Amygdala (tissue), 56 donors: Measurements from ENCODE around the gene ALG3.

Source experiments
- DNase-seq, 56 donors: peaks; one replicate each; lab custom pipeline; 2025; lab: John Stamatoyannopoulos, UW

The ALG3 gene

DNA sequence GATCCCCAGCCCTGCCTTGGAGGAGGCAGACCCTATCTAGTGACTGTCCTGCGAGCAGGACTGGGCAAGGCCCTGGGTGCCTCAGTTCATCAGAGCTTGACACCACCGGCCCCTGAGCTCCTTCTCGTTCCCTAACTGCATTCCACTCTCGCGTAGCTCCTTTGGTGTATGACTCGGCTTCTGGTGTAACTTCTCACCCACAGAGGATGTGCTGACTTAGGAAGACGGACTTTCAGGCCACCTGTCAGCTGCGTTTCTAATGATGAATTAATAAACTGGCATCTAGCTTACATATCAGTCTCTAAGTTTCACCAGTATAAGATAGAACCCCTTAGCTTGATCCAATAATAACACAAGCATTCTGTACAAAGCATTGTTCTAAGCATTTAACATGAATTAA, 45.2 kb downstream of the ALG3 start:
- no peak for DNase-seq

DNA sequence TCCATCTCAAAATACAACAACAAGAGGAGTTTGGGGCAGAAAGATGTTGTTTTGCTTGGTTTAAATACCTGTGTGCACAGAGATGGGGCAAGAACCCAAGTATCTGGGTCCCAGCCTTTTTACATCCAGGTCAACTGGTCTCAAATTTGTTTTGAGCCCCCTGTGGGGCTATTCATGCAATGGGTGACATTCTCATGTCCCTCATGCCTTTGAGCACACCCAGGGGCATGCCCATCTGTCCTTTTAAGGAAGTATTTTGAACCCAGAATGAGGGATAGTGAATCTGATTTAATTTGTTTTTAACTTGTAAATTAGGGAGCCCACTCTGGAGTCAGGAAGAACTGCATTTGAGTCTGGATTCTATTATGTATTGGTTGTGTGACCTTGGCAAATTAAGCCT, 47.9 kb downstream of the ALG3 start:
- DNase-seq = no peak

DNA sequence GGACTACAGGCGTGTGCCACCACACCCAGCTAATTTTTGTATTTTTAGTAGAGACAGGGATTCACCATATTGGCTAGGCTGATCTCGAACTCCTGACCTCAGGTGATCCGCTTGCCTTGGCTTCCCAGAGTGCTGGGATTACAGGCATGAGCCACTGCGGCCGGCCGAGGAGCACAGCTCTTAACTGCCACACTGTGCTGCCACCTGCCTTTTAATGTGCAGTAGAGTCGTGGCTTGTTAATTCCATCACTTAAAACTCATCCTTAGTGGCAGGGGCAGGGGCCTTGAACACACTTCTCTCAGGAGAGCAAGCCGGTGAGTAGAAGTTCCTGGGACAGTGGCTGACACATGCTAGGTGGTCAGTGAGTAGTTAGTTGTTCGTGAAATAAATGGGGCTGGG, 50.3 kb downstream of the ALG3 start:
- DNase-seq = no peak

DNA sequence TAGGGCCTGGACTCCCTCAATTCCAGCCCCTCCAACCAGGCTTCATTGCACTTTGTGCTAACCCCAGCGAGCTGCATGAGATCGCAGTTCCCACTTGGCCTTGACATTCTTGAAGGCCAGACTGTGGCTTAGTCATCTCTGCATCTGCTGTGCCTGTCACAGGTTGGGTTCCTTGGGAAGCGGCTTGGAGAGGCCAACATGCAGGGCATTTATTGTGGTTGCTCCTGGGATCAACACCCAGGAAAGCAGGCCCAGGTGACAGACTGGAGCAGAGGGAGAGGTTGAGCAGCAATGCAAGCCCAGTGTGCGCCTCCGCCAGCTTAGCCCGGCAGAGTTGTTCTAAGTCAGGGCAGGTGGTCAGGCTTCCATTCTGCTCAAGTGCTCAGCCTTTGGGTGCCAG, 52.2 kb downstream of the ALG3 start:
- DNase-seq = no peak

DNA sequence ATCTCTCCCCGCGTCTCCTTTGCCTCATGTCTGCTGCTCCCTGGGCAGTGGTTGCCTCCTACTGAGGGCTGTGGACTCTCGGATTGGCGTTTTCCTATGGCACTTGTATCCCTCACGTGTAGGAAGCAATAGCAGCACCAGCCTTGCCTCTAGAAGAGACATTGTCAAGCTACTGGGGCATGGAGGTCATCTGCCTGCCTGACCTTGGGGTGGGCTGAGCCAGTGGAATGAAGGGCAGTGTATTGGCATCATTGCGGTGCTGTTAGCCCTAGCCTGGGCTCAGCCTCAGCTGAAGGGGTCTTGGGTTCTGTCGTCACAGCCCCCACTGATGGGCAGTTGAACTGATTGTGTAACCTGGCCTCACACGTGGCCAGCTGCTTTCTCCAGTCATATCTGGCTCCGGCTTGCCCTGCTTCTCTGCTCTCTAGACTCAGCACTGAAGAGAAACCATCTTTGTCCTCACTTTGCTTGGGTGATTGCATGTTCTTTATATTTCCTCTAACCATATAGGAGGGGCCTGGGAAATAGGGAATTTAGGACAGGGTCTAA, 54.7 kb downstream of the ALG3 start:
- DNase-seq = no peak

DNA sequence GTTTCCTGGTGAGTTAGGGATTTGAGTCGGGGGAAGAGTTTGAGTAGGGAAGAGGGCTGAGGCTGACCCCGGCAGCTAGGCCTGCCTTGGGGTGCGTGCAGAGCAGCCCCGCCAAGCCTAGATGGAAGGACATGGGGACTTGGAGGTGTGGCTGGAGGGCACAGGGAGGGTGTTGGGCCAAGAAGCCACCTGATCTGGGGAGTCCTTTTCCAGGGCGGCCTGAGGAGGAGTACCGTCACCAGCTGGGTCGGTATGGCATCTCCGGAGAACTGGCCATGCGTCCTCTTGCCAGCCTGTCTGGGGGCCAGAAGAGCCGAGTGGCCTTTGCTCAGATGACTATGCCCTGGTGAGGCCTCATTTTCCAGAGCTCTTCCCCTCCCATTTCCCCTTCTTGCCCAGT, 55.9 kb downstream of the ALG3 start:
- no peak for DNase-seq
